M059J (cell line): ENCODE results near the gene ARHGEF28. TPM values are rescaled to one million over a fixed set of nuclear protein-coding genes. Genes with fewer than 3 reads are reported as not detected.
A peak's percentile ranks its signal among the peaks of the same experiment; 100 is the strongest.

Source experiments
- DNase-seq: peaks from one replicate; pipeline ENCODE4 v3.0.0-alpha.2; 2012; ENCODE audit warnings: low read depth
- total RNA-seq: library from RNA; depleted of rRNA; stranded (reverse); fragments of >200 nt; shearing (Covaris generic); gene quantifications from 2 replicates; pipeline ENCODE4 v1.2.3, GENCODE V29; 2014

ARHGEF28 gene
- total RNA-seq, 1 experiment from 2014 or later, result 12.0 TPM

DNA sequence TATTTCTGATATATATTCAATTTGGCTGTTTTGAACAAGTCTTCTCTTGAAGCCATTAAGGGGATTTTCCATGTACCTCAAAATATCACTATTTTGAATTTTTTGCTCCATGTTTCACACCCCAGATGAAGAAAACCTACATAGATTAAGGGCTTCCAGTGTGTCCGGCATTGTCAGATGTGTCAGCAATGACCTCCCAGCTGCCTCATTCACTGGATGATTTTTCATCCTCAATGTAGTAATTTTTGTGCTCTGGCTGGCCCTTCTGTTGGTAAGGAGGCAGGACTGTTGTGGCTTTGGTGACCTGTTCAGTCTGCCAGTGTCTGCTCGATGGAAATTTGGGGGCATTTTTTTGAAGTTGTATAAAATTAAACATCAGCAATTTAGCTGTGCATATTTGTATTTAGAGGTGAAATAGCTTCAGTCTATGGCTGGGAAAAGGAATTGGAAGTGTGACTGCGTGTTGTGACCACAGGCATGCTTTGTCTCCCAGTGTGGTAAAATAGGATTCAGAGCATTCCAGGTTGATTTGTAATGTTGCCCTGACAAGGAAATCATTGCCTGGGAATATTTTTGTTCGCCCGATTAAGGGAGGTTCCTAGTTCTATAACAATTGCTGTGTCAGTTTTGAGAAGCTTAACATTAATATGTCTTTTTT is 312.4 kb downstream of the ARHGEF28 start:
- DNase-seq, result peak; percentile 97

DNA sequence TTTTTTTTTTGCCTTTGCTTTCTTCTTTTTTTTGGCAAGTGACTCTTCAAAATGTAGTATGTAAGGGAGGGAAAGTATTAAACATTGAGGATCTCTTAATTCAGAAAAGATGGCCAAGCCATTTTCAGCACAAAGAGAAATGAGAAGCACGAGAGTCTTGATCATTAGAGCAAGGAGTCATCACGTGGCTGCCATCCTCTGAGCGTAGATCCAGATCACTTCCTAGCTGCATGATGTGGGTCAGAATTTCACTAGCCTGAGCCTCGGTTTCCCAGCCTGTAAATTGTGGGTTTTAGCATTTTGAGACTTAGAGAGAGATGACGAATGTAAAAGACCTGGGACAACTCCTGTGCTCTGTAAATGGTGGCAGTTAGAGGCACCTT is 312.9 kb downstream of the ARHGEF28 start:
- no peak for DNase-seq

DNA sequence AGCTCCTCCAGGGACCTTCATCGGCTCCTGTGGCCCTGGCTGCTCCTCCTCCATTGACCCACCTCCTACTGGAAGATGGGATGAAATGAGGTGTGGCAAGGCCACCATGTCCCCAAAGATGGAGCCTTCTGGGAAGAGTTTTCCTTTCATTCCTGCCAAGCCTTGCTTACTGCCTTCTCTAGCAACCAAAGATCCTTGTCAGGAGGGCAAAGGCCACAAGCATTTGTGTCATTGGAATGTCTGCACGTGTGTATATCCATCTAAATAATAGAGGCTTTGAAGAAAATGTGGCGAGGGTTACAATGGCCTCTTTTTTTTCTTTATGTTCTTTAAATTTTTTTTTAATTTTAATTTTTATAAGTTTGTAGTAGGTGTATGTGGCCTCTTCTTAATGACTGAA is 313.6 kb downstream of the ARHGEF28 start:
- peak; percentile 67 for DNase-seq

DNA sequence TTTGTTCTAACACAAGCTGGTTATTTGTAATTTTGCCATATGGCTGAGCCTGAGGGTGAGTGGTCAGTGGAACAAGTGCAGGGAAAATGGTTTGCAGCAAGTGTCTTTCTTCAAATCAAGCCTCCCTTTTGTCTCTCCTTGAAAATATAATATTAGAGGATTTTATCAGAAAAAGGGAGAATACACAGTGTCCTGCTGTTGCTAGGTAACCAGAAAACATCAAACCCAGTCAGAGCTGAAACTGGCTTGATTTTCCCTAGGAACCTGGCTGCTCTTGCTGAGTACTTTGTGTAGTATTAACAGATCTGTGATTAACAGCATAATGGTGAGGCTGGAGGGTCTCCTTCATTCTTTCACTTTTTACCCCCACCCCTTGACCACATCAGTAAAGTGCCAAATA is 314.0 kb downstream of the ARHGEF28 start:
- peak; percentile 71 for DNase-seq

DNA sequence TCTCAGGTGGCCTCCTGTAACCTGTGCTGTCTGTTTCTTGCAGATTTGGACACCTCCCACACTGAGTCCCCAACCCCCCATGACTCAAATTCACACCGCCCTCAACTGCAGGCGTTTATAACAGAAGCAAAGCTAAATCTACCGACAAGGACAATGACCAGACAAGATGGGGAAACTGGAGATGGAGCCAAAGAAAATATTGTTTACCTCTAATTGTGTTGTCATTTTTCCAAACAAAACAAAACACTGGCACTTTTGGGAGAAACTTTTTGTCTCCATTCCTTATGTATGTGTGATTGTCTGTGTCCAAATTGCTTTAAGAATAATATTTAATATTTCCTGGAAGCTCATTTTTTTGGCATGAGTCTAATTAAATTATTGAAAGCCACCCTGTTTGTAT is 314.8 kb downstream of the ARHGEF28 start:
- DNase-seq, result no peak

DNA sequence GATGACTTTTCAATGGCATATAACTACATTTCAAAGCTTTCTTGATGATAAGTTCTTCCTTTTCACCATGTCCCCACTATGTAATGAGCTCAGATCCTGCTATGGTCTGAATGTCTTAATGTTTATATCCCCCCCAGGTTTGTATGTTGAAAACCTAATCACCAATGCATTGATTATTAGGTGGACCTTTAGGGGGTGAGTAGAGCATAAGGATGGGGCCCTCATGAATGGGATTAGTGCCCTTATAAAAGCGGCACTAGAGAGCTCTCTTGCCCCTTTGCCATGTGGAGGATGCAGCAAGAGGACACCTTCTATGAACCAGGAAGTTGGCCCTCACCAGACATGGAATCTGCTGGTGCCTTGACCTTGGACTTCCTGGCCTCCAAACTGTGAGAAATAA is 316.8 kb downstream of the ARHGEF28 start:
- DNase-seq, result no peak

DNA sequence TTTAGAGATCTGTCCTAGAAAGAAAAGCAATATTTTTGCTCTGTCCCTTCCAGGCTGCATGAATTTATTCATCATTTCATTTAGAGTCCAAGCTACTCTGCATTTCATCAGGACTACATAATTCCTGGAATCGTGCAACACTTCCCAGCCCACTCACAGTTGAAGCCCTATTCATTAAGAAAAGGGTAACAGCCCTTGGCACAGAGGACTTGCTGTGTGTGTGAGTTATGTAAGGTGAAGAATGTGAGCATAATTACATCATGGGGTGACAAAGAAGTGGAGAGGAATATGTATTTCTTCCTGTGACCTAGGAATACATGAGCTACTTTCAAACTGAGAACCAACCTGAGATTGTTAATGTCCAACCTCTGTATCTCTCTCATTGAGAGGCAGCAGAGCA is 317.4 kb downstream of the ARHGEF28 start:
- no peak for DNase-seq

DNA sequence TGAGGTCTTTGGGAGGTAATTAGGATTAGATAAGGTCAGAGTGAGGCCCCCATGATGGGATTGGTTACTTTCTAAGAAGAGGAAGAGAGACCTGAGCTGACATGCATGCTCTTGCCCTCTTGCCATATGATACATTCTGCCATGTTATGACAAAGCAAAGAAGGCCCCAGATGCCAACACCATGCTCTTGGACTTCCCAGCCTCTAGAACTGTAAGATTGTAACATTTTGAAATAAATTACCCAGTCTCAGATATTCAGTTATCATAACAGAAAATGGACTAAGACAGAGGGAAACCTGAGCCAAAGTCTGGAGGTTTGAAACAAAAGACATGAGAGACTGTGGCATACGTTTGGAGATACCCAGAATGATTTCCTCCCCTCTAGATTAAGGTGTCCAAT is 318.6 kb downstream of the ARHGEF28 start:
- DNase-seq, result no peak

DNA sequence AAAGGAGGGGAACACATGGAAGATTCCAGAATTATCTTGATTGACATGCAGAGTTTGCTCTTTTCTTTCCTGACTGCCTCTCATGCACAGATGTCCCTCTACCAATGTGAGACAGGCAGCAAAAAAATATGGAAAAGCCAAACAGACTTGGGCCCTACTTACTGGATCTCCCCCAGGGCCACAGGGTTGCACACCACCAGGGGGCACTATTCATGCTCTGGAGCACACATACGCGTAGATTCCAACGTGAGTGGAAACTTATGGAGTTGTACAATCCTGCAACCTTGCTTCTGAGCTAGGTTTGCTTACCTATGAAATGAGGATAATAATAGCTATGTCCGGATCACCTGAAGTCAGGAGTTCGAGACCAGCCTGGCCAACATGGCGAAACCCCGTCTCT is 319.5 kb downstream of the ARHGEF28 start:
- no peak for DNase-seq

DNA sequence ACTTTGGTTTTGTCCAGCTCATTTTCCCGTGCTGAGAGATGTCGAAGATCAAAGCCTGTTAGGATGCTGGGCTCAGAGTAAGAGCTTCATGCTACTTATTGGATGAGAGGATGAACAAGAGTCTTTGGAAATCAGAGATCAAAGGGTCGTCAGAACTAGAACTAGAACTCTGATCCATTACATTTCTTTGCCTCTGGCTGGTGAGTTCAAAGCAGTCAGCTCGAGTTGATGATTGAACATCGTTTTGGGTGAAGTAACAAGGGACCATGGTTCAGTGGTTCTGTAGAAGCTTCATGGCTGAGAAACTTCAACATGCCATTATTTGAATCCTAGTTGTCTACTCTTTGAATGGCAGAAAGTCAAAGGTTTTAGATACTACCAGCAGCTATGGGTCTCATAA is 320.3 kb downstream of the ARHGEF28 start:
- DNase-seq, result no peak

DNA sequence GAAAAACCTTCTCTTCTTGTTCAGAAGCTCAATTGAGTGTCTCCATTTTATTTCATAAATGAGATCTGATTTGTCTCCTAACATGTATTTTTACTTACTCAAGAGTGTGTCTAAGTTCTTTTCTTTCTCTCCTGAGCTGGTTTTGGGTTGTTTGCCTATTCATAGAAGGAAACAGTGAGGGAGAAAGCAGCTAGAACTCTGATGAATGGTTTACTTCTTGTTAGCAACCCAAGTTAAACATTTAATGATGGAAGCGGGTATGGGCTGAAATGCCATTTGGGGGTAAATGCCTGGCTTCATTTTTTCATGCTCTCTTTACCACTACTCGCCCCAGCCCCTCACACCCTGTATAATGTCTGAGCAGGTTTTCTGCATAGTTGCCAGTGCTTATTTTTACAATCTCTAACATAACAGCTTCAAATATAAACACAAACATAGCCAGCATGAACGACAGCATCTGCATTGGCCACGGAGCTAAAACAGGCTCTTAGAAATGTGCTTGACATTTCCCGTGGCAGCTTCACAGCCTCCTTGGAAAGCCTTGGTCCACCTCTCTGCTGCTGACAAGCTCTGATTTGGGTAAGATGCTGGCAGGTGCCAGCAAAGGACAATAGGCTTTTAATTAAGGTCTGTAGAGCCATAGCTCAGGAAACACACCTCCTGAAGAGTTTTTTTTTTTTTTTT is 321.1 kb downstream of the ARHGEF28 start:
- no peak for DNase-seq

DNA sequence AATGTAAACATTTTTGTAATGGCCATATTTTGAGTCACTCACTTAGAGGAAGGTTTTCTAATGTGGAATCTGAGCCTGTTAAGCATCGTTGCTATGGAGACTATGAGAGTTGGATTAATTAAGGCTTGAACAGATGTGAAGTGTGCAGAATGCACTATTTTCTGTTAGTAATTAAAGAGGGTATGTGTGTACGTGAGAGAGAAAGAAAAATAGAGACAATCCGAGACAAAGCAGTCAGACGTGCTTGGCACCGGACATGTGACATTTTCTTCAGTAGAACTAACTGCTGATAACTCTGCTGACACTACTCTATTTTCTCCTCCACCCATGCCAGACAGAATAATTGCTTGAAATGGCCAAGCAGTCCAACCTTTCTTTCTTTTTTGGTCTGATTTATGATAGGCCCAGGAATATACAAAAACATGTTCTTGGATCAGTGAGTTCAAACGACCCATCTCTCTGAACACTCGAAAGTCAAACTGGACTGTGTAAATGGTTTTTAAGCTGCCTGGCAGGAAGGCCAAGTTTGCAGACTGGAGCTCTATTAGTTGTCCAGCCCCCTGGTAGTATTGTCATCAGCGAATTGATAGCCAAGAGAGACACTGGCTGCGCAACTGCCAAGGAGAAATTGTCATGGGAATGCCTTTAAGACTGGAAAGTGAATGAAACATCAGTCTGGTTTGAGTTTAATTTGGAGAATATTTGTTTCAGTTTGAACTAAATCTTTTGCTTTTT is 322.1 kb downstream of the ARHGEF28 start:
- DNase-seq, result no peak

DNA sequence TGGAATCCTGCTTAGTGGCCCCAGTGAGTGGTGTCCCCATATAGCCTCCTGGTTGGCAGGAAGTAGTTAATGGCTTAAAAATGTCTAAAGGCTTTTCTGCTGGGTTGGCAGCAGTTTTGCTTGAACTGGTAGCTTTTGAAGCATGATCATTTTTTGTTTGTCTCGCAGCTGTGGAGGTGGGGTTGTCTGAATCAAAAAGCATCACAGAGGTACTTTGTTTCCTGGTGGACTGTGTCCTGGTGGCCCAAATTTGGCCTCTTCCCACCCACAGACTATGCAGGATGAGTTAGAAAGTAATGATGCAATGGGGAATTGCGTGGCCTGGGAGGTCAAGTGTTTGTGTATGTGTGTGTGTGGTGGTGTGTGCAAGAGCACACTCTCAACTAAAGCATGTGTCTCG is 322.7 kb downstream of the ARHGEF28 start:
- peak; percentile 28 for DNase-seq

DNA sequence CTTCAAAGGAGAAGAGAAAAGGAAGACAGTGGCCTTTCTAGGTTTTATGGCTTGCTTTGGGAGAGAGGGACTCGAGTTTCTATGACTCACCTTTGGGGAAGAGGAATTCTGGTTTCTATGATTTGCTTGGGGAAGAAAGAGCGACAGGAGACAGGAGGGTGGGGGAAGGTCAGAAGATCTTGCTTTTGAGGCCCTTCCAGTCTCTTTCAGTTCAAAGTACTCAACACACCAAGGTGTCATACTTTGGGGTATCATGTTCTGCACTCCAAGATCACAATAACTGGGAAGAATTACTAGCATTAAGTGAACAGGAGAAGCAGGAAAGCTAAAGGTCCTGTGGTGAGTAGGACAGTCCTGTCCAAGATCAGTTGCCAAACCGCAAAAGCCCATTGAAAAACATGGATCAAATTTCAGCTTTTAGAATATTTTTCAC is 324.5 kb downstream of the ARHGEF28 start:
- peak; percentile 70 for DNase-seq

DNA sequence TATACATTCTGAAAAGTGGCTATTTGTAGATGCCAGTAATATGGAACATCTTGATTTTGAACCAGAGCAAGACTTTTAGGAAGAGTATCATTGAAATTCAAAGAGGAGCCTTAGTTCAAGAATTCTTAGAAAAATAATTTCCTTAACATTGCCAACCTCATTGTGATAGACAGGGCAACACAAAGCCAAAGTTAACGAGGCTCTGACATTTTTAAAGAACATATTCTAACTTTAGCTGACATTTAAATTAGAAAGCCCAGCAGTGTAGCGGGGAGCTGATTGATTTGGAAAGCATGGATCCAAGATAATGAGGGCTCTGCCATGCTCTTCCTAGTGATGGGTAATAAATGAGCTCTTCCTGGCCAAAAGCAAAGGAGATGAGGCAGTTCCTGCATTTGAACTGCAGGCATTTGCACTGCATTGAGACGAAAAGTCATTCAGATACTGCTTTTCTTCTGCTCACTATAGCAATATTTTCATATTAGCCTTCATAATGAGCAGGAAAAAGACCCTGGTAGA is 325.0 kb downstream of the ARHGEF28 start:
- DNase-seq, result no peak

DNA sequence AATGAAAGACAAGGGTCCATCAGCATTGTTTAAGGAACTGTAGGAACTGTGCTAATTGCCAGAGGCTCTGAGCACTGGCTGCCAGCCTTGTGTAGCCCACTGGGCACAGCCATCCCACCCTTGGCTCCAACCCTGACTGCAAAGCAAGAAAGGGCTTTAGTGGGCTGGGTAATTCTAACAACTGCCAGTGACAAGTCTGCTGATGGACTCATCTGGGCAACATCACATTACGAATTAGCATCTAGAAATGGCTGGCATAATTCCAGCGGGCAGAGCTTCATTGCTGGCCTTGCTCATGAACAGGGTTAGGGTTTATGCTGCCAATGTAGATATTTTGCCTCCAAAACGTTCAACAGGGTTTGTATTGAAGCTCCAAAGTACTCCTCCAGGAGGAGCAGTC is 326.9 kb downstream of the ARHGEF28 start:
- no peak for DNase-seq

DNA sequence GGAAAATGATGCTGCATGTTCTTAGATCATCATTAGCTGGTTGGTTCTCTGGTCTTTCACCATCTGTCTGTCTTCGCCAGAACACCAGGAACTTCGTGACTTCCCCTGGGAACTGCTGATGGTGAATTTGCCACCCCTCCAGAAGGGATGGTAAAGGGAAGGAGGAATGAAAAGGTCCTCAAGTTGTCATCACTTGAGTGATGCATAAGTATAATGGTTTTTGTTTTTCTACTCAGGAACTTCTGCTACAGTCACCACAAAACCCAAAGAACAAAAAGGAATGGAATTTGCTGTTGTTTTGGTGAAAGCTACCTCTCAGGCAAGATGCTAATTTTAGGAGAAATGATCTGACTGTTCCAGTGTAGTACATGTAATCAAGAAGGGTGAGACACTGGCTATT is 328.4 kb downstream of the ARHGEF28 start:
- no peak for DNase-seq

DNA sequence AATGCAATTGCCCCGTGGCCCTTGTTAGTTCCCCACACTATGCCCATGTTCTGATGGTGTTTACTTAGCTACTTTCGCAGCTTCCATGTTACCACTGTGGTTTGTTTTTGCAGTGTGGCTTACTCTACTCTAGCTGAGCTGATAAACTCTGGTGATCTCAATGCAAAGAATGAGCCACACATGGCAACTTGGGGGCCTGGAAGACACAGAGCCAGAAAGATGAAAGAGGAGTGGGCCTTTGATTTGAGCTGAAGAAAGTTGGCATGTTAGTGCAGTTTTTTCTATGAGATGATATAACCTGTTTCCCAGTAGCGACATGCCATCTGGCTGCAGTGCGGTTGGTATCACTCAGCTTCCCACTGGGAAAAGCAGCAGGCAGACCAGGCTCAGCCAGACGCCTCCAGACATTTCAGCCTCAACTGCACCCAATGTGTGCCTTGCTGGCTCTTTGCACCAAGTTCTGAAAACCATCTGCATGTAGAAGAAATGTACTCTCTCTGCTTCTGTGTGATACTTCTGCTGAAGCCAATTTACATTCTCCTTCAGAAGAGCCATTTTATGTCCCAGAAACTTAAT is 329.4 kb downstream of the ARHGEF28 start:
- DNase-seq, result no peak

DNA sequence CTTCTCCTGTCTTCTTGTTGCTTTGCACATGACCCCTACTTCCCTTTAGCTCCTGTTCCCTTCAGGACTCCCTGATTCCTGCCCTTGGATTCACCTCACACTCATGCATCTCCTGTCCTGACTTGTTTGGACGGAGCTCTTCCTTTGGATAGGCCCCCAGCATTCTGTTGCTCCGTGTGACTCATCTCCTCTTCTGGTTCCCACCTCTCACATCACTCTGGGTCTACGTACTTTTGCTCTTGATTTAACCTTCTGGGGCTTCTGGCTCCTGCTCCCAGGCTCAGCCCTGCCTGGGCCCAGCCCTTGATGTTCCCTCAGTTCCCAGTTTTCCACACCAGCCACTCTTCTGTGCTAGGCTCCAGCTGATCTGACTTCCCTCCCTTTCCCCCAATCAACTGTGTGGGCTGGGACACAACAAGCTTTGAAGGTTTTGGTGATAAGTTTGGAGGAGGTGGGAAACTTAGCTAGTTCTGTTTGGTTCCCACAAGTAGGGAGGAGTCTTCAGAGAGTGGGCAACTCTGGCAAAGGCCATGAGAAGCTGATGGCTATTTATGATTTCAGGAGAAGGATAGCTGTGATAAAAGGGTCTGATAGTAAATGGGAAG is 331.5 kb downstream of the ARHGEF28 start:
- DNase-seq, result no peak

DNA sequence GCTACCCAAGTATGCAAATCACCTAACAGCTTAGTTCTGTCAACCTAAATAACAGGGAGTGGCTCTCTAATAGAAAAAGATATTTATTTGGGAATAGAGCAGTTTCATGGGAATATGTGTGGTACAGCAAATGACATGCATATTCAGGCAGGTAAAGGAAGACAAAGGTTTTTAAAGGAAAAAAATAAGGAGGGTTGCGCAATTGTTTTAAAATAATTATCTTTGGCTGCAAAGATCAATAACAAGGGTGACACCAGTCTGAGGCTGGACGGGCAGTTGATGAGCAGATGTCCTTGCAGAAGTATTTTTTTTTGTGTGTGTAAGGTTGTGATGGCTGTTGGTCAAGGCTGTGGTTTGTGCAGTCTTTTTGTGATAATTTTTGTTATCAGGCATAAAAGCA is 332.0 kb downstream of the ARHGEF28 start:
- DNase-seq, result no peak

DNA sequence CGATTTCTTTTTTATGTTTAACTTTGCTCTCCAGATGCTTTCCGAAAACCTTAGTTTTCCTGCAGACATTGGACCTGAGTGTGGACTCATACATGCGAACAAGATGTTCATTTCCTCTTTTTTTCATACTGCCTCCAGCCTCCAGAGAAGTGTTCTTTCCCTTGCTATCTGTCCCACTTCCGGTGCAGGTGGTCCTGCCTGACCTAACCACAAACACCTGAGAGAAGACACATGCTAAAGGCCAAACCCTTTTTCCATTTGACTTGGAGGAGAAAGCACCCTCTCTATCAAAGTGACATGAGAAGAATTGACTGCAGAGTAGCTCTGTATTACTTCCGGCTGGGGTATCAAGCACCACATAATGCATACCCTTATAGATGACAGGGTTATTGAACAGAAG is 334.0 kb downstream of the ARHGEF28 start:
- no peak for DNase-seq

DNA sequence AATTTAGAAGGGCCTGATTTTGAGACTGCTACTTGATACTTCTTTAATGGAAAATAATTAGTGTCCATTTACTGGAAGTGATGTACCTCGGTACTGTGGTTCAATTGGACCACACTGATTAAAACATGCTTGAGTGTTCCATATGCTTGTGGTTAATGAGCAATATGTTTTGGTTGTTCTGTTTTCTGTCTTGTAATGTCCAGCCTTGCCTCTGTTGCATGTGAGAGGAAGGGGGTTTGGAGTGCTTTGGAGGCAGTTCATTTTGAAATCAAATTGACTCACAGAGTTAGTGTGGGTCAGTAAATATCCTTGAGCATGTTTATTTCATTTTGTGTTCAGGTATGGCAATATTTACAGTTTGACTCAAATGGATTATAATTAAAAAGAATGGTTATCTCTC is 334.4 kb downstream of the ARHGEF28 start:
- no peak for DNase-seq
